Measurements from ENCODE around the gene KCNJ2.

Gene KCNJ2

GRCh38 chr17:70158591-70158990 lies 10.7 kb upstream of the KCNJ2 start:
- no peak for DNase-seq (ENCODE audit: low read depth in 2 of 3, low spot score in 2 of 3)

- DNase-seq (ENCODE audit: low read depth in 2 of 3, low spot score in 2 of 3), result no peak
Observed at GRCh38 chr17:70159980-70160379, 9.4 kb upstream of the KCNJ2 start.

- no peak for DNase-seq (ENCODE audit: low read depth in 2 of 3, low spot score in 2 of 3)
Observed at GRCh38 chr17:70161519-70161918, 7.8 kb upstream of the KCNJ2 start.

- DNase-seq (ENCODE audit: low read depth in 2 of 3, low spot score in 2 of 3), result no peak
Observed at GRCh38 chr17:70165383-70165782, 3.9 kb upstream of the KCNJ2 start.

- DNase-seq (ENCODE audit: low read depth in 2 of 3, low spot score in 2 of 3), result no peak
Observed at GRCh38 chr17:70166615-70167014, 2.7 kb upstream of the KCNJ2 start.

GRCh38 chr17:70168044-70168976 lies 1.0 kb upstream of the KCNJ2 start:
- peak in 1 of 3 experiments; percentile 1 for DNase-seq (ENCODE audit: low read depth in 2 of 3, low spot score in 2 of 3)

GRCh38 chr17:70169709-70170597 lies 621 bp downstream of the KCNJ2 start:
- DNase-seq (ENCODE audit: low read depth in 2 of 3, low spot score in 2 of 3), result no peak

- DNase-seq (ENCODE audit: low read depth in 2 of 3, low spot score in 2 of 3), result no peak
Observed at GRCh38 chr17:70171159-70171558, 1.8 kb downstream of the KCNJ2 start.

GRCh38 chr17:70172449-70172848 lies 3.1 kb downstream of the KCNJ2 start:
- DNase-seq (ENCODE audit: low read depth in 2 of 3, low spot score in 2 of 3), result no peak

GRCh38 chr17:70172923-70173322 lies 3.6 kb downstream of the KCNJ2 start:
- no peak for DNase-seq (ENCODE audit: low read depth in 2 of 3, low spot score in 2 of 3)

GRCh38 chr17:70173681-70174080 lies 4.3 kb downstream of the KCNJ2 start:
- DNase-seq (ENCODE audit: low read depth in 2 of 3, low spot score in 2 of 3), result no peak

- no peak for DNase-seq (ENCODE audit: low read depth in 2 of 3, low spot score in 2 of 3)
Observed at GRCh38 chr17:70181376-70181775, 12.0 kb downstream of the KCNJ2 start.

GRCh38 chr17:70181866-70182265 lies 12.5 kb downstream of the KCNJ2 start:
- DNase-seq (ENCODE audit: low read depth in 2 of 3, low spot score in 2 of 3), result no peak

- no peak for DNase-seq (ENCODE audit: low read depth in 2 of 3, low spot score in 2 of 3)
Observed at GRCh38 chr17:70183508-70183907, 14.2 kb downstream of the KCNJ2 start.

- DNase-seq (ENCODE audit: low read depth in 2 of 3, low spot score in 2 of 3), result no peak
Observed at GRCh38 chr17:70184207-70184606, 14.9 kb downstream of the KCNJ2 start.

- DNase-seq (ENCODE audit: low read depth in 2 of 3, low spot score in 2 of 3), result no peak
Observed at GRCh38 chr17:70184770-70185169, 15.4 kb downstream of the KCNJ2 start.

GRCh38 chr17:70185285-70185684 lies 16.0 kb downstream of the KCNJ2 start:
- no peak for DNase-seq (ENCODE audit: low read depth in 2 of 3, low spot score in 2 of 3)

- DNase-seq (ENCODE audit: low read depth in 2 of 3, low spot score in 2 of 3), result no peak
Observed at GRCh38 chr17:70187383-70187782, 18.1 kb downstream of the KCNJ2 start.

- DNase-seq (ENCODE audit: low read depth in 2 of 3, low spot score in 2 of 3), result no peak
Observed at GRCh38 chr17:70190959-70191805, 21.9 kb downstream of the KCNJ2 start.

GRCh38 chr17:70195091-70195490 lies 25.8 kb downstream of the KCNJ2 start:
- DNase-seq (ENCODE audit: low read depth in 2 of 3, low spot score in 2 of 3), result no peak

- DNase-seq (ENCODE audit: low read depth in 2 of 3, low spot score in 2 of 3), result no peak
Observed at GRCh38 chr17:70201872-70202419, 32.6 kb downstream of the KCNJ2 start.
